GM18508 (cell line): Measurements from ENCODE around the gene COQ8A.
"Not testable (repeated sequence)": the region's sequence is repeated elsewhere in the genome, so short reads cannot be mapped to it uniquely, and the experiment has no call there.

Source experiments
- ATAC-seq: cut with Tn5 transposase; IDR thresholded peaks from one replicate; pipeline ENCODE4 v1.9.1; 2021; ENCODE audit warnings: moderate number of reproducible peaks; ENCODE audit not compliant: insufficient read depth, unreplicated experiment

The COQ8A gene

GRCh38 chr1:226999579-226999978 lies 59.5 kb downstream of the COQ8A start:
- not testable (repeated sequence) for ATAC-seq

DNA sequence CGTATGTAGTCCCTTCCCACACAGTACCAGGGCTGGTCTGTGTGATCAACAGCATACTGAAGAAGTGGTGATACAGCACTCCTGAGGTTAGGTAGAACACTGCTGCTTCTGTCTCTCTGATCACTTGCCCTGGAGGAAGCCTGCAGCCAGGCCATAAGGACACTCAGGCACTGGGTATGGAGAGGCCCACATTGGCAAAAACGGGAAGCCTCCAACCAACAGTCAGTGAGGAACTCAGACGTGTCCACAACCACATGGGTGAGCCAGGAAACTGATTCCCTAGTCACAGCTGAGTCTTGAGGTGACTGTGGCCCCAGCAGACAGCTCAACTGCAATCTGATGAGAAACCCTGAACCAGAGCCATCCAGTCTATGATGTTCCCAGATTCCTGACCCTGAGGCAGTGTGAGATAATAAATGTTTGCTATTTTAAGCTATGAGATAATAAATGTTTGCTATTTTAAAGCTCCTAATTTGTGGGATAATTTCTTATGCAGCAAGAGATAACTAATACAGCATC lies 62.5 kb downstream of the COQ8A start:
- no peak for ATAC-seq

GRCh38 chr1:227003165-227003564 lies 63.1 kb downstream of the COQ8A start:
- ATAC-seq, result no peak

- ATAC-seq, result no peak
Observed at GRCh38 chr1:227004796-227005195, 64.7 kb downstream of the COQ8A start.

- no peak for ATAC-seq
Observed at GRCh38 chr1:227006226-227006796, 66.2 kb downstream of the COQ8A start.

- no peak for ATAC-seq
Observed at GRCh38 chr1:227009937-227010336, 69.8 kb downstream of the COQ8A start.

DNA sequence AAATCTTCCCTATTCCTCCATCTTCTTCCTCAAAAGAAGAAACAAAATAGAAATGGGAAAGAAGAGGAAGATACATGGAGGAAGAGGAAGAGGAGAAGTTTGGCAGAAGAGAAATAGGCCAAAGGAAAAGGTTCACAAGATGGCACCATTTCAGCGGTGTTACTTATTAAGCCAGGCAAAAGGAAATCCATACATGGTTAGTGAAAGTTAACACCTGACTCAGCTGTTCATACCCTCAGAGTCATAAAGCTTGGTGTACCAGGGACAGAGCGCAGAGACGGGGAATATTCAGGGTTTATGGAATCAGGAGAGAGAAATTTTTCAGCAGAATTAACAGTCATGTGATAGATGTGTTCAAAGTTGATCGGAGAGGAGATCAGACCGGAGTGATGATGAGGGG lies 70.6 kb downstream of the COQ8A start:
- ATAC-seq, result no peak

DNA sequence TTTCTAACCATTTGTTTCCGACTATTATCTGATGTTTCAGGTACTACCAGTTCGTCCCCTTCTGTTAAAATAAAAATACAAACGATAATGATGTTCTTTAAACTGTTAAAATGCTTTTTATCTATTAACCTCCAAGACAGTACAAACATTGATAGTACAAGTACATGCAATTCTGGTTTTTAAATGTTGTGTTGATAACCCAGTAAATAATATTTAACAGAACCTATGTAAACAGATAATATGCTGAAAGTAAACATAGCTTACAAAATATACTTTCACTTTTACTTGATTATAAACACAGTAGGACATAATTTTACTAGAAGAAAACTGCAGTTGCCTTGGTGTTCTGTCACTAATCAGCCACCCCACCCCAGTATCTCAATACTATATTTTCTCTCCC lies 76.9 kb downstream of the COQ8A start:
- no peak for ATAC-seq

DNA sequence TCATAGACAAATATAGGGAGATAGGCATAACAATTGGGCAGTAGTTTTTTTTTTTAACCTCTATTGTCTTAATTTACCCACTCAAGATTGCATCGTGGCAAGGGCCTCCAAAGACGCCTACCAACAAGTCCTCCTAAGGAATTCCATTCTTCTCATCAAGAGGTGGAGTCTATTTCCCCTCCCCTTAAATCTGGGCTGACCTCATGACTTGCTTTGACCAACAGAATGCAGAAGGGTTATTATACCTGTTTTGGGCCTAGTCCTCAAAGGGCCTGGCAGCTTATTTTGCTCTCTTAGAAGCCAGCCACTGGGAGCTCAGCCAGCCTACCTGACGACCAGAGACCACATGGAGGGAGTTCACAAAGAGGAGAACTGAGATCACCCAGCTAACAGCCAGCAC lies 92.3 kb downstream of the COQ8A start:
- no peak for ATAC-seq

DNA sequence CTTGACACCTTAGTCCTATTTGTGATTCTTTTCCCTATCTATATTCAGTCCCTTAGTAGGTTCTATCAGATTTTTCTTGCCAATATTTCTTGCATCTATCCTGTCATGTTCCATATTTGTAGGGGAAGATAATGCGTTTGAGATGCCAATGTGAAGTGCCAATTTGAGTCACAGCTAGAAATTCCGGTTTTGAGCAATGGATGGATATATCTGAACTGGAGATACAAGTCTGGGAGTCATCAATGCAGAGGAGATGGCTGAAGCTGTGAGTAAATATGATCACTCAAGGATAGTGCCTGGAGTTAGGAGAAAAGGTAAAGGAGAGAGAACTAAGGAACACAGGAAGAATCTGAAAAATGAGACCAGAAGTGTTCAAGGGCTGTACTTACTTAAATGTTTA lies 93.8 kb downstream of the COQ8A start:
- no peak for ATAC-seq

DNA sequence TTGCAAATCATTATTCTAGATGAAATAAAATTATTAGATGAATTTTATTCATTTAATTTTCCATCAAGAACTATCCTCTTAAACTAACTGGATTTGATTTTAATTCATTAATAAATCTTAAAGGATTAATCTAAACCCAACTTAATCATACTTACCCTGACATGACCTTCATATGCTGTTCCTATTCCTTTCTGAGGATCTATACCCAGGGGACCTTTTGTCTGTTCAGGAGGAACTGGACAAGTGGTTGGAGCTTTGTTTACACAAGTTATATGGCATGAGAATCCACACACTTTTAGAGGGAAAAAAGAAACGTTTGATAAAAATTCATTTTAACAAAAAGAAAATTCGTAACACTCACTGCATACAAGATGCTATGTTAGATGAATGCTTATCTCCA lies 95.2 kb downstream of the COQ8A start:
- ATAC-seq, result no peak

DNA sequence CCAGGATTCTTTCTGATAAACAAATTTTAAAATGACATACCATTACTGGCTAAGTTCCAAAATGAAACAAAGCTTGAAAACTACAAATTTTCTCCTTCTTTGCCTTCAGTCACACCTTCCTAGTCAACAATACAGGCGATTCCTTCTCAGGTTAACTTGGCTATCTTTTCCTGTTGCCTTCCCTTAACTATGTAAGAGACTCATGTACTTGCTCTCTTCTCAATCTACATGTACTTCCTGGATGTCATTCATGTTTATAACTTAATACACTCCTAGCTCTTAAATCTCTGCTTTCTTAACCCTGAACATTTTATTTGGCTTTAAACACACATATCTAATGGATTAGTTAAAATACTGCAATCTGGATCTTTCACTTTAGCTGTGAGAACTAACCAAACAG lies 97.0 kb downstream of the COQ8A start:
- ATAC-seq, result no peak
